A673 (cell line): Measurements from ENCODE around the gene ALPP.
"Not testable (repeated sequence)": the region's sequence is repeated elsewhere in the genome, so short reads cannot be mapped to it uniquely, and the experiment has no call there.

Experiments
- EZH2 ChIP-seq: fragments of 200-600 bp; sonication (generic); IDR thresholded peaks from 2 replicates; pipeline ENCODE4 v1.6.1; 2017; ENCODE audit warnings: borderline replicate concordance, low read depth, mild to moderate bottlenecking, mixed read lengths, antibody characterized with exemption, low read length; ENCODE audit not compliant: poor library complexity, severe bottlenecking
- TF ChIP-seq, protein P1 (sequence below): fragments of 300-800, 200-600 bp; sonication (generic); conservative IDR thresholded peaks from 2 replicates; pipeline ENCODE4 v1.5.1; 2017; ENCODE audit warnings: low read depth, mild to moderate bottlenecking, antibody characterized with exemption, low read length, moderate library complexity, mixed read lengths

DNA sequence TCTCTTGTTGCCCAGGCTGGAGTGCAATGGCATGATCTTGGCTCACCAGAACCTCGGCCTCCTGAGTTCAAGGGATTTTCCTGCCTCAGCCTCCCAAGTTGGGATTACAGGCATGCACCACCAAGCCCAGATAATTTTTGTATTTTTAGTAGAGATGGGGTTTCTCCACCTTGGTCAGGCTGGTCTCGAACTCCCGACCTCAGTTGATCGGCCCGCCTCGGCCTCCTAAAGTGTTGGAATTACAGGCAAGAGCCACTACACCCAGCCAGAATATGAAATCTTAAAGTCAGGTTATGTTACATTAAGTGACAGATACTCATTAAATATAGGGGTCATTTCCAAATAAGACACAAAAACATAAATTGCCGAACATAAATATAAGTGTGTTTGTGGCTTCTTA, 15.9 kb downstream of the ALPP start:
- TF ChIP-seq, protein P1, sequence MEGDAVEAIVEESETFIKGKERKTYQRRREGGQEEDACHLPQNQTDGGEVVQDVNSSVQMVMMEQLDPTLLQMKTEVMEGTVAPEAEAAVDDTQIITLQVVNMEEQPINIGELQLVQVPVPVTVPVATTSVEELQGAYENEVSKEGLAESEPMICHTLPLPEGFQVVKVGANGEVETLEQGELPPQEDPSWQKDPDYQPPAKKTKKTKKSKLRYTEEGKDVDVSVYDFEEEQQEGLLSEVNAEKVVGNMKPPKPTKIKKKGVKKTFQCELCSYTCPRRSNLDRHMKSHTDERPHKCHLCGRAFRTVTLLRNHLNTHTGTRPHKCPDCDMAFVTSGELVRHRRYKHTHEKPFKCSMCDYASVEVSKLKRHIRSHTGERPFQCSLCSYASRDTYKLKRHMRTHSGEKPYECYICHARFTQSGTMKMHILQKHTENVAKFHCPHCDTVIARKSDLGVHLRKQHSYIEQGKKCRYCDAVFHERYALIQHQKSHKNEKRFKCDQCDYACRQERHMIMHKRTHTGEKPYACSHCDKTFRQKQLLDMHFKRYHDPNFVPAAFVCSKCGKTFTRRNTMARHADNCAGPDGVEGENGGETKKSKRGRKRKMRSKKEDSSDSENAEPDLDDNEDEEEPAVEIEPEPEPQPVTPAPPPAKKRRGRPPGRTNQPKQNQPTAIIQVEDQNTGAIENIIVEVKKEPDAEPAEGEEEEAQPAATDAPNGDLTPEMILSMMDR, result not testable (repeated sequence)
- not testable (repeated sequence) for TF ChIP-seq EZH2
